NK-92 treated with Interleukin-12 subunit alpha and Interleukin-12 subunit beta, amount 100 ng/mL, for 24 hours (cell line): ENCODE data around the gene ARPC5.

Source experiments
- DNase-seq: peaks from one replicate; lab custom pipeline; 2025; lab: John Stamatoyannopoulos, UW

ARPC5 gene

DNA sequence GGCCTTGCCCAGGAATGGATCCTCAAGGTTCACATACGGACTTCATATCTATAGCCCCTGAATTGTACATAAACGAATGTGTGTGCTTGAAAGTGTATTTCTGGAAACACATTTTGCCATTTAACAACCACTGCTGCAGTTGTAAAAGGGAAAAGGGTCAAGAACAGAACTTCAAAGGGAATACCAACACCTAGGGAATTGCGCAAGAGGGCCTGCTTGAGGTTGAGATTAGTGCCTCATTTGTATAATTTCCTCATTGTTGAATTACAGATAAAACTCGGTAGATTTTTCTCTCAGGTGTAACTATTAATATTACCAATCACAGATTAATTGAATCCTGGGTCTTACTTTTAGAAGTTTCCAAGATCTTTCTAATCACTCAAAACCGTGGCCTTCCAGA is 51.4 kb downstream of the ARPC5 start:
- DNase-seq: no peak

GRCh38 chr1:183583466-183583865 is 52.1 kb downstream of the ARPC5 start:
- DNase-seq: no peak

GRCh38 chr1:183582021-183582713 is 53.4 kb downstream of the ARPC5 start:
- no peak for DNase-seq

DNA sequence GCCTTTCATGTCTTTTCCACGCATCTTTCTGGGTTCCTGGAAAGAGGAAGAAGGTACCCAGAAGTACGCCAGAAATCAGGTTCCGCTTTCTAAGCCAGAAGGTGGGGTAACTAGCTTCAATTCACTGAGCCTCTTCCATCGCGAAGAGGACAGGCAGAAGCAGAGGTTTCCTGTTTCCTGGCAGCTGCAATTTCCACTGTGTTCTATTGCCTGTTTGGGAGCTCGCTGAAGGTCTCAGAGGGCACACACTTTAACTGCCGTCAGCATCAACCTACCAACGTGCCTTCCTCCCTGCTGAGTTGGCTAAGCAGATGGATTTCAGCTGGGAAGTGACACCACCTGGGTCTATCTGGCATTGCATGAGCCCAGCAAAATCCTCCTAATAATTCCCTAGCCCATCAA is 55.3 kb downstream of the ARPC5 start:
- DNase-seq: no peak

DNA sequence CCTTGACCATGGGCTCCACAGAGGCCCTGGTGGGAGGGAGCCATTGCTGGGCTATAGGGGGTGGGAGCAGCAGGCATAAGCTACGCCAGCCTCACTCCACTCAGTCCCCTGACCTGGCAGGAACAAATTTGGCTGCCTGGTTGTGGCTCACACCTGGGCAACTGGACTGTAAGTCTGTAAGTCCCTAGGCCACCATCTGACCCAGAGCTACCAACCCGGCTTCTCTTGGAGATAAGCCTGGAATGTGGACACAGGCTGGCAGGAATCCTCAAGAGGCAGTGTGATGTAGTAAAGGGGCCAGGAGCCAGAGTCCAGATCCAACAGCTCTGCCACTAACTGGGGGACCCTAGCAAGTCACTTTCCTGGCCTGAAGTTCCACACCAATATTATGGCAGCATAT is 56.7 kb downstream of the ARPC5 start:
- no peak for DNase-seq

GRCh38 chr1:183577897-183578465 is 57.6 kb downstream of the ARPC5 start:
- no peak for DNase-seq

GRCh38 chr1:183576537-183576936 is 59.0 kb downstream of the ARPC5 start:
- no peak for DNase-seq

GRCh38 chr1:183575606-183576005 is 60.0 kb downstream of the ARPC5 start:
- DNase-seq: no peak

- no peak for DNase-seq
These were observed 62.9 kb downstream of the ARPC5 start for GRCh38 chr1:183572721-183573120.

- DNase-seq: no peak
These were observed 63.8 kb downstream of the ARPC5 start for GRCh38 chr1:183571678-183572268.
